ENCODE results near the gene MYRIP.

GRCh38 chr3:40143283-40144090 is 334.1 kb downstream of the MYRIP start:
- TF ChIP-seq CTCF (IDR thresholded peaks at IDR 0.05): no peak
- TF ChIP-seq POLR2A (IDR thresholded peaks at IDR 0.05): no peak
- no peak for TF ChIP-seq EP300 (IDR thresholded peaks at IDR 0.05)
